GM10847 (cell line): ENCODE data around the gene USP13.

Experiments used
- POLR2A ChIP-seq: IDR thresholded peaks from 2 replicates; pipeline ENCODE4 v1.6.1; 2011; ENCODE audit not compliant: insufficient read length; ENCODE audit errors: extremely low read depth

USP13 gene

DNA sequence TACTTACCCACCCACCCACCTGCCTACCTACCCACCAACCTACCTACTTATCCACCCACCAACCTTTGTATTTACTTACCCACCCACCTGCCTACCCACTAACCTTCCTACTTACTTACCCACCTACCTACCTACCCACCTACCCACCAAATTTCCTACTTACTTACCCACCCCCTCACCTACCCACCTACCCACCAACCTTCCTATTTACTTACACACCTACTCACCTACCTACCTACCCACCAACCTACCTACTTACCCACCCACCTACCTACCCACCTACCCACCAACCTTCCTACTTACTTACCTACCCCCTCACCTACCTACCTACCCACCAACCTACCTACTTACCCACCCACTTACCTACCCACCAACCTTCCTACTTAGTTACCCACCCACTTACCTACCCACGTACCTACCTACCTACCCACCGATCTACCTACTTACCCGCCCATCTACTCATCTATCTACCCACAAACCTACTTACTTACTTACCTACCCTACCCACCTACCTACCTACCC, 179.6 kb downstream of the USP13 start:
- TF ChIP-seq POLR2A = no peak

GRCh38 chr3:179833294-179833693, 180.5 kb downstream of the USP13 start:
- TF ChIP-seq POLR2A = no peak

DNA sequence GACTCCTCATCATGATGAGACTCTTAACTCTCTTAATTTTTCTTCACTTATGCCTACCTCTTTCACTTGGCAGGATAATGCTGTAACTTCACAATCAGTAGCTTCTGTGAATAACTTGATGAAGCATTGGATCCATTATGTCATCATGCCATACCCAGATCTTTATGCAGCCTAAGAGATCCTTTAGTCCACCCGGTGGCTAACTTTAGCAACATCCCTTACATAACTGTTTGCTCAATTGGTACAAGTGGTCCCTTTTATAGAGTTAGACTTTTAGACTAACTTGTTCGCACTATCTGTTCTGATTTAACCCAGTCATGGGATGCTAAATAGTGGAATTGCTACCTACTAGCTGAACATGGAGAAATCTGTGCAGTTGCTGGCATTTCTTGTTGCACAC, 184.5 kb downstream of the USP13 start:
- TF ChIP-seq POLR2A = no peak
